GM19452 (cell line): Measurements from ENCODE around the gene CCDC80.
A peak's percentile ranks its signal among the peaks of the same experiment; 100 is the strongest.

ENCODE experiments used
- ATAC-seq: cut with Tn5 transposase; IDR thresholded peaks from one replicate; pipeline ENCODE4 v1.9.1; 2021; ENCODE audit not compliant: unreplicated experiment

CCDC80 gene

DNA sequence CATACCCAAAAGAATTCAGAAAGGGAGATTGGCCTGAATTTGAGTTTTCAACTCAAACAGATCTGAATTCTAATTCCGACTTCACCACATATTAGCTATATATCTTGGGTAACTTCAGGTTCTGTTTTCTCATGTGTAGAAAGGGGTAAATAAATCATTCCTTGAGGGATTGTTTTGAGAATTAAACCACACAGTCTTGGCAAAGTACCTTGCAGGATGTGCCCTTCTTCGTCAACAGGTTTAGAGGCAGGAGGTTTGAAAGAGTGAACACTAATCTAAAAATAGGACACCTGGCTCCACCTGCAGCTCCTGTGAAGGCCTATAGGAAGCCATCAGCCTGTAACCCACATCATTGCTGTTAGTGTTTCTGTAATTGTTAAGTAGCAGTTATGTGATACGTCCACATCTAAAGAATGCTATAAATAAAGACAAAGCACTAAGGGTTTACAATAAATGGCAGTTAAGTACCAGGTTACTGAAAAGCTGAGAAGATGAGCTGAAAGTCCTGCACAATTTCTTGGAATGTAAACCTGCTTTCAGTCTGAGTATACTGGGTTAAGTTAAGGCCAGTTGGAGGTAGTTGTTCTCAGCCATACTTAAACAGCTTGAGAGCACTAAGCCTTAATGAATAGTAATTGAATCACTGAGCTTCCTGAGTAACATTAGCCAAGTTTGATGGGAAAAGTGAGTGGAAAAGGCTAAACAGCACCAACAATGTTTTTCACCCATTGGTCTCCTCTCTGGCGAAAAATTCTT, 6.0 kb downstream of the CCDC80 start:
- no peak for ATAC-seq

DNA sequence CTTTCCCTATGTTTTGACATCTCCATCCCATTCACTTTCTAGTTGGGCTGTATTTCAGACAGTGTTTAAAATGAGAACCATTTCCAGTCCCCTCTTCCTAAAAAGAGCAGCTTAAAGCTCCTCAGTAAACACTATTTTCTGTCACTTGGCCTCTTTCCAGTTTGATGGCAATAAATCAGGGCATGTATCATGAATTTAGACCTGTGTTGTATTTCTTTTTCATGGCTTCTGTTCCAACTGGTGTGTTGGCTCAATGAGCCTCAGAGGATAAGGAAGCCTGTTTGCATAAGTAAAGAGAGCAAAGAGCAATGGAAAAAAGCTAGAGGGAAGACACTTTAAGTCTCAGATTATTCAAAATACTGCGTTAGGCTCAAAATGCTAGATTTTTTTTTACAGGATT, 7.2 kb downstream of the CCDC80 start:
- ATAC-seq: no peak

DNA sequence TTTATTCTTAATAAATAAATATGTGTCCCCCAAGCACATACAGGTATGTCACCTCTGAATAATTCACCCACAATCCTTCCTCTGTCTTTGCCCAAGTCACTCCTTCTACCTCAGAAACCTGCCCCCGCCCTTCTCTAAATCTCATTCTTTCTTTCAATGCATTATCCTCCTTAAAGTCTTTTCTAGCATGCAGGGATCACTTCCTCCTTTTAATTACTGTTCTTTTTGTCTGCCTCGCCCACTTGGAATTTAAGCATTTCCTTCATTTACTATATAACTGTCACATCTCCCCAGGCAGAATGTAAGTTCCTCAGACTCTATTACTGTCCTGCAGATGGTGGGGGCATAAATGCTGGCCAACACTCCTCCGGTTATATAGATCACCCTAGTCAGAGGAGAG, 7.8 kb downstream of the CCDC80 start:
- ATAC-seq: no peak

DNA sequence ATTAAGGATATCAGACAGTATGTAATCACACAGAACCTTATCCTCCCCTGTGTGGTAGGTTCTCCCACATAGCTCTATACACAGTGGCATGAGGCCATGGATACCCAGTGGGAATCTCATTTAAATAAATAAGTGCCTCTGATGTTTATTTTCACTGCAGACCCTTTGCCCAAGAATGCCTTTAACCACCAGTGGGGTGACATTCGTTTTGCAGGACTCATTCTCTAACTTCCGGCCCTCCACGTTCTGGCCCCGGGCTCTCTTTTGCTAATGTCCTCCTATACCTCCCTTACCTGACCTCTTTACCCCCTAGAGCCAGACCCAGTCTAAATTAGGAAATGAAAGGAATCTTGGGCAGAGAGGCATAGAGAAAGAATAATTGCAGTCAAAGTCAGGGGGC, 8.3 kb downstream of the CCDC80 start:
- ATAC-seq: no peak

DNA sequence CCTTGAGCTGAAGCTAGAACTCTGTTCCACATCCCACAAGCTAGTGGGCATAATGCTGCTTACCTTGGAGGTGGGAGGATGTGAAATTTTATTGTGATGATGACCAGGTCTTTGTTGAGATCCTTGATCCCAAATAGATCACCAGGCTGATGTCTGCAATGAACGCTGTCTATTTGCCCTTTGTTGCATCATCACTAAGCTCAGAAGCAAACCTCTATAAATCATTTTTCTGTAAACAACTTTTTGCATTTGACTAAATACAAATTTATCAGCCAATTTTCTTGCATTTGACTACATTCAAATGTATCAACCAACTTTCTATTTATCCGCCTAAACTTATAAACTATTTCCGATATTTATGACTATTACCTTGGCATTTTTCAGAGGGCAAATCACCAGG, 9.7 kb downstream of the CCDC80 start:
- no peak for ATAC-seq

DNA sequence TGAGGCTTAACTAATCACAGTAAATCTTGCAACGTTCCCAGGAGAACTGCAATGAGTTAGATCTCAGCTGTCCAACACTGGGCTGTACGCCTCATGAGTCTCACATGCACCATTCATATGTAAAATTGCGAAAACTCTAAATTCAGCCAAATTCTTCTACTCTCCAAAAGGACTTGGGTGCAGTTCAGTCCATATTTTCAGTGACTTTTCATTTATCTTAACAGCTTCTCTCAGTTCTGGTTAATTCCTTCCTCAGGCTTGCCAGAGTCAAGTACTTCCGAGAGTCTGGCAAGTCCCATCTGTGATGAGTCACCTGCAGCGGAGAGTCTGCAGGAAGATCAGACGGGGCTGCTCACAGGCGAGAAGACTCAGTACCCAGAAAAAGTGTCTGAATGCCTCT, 11.5 kb downstream of the CCDC80 start:
- ATAC-seq: no peak

DNA sequence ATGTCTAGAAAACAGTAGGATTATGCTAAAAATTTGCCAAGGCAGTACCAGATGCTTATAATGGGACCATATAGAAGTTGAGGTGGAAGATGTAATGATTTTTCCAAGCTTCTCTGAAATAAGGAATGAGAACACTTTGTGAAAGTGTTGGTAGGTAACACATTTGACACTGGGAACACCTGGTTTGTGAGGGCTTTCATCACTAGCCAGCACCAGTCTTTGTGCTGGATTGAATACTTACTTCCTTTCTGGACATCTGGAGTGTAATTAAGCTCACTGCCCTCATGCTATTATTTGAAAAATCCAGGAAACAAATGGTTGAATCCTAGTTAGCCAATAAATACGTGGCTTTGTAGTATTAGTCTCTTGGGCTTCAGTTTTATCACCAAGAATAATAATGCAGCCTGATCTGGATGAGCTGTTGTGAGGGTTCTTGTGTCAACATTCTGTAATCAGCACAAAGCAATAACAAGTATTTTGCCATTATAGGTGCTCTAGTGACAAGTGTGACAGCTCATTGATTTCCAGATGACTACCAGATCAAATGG, 12.9 kb downstream of the CCDC80 start:
- ATAC-seq: no peak

DNA sequence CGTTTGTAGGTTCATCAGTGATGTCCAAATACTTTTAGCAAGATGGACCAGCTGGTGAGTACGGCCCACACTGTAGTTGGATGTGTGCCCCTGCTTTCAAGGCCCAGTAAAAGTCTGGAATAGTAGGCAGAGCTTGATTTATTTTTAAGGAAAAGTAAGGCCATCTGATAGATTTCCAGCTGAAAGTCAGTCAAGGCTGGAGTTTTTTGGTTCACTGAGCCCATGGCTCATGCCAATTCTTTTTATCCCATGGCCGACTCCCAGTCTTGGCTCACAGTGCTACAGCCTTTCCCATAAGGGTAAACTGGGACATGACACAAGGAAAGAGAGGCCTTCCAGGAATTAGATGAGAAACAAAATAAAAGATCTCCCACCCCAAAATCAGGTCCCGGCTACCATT, 13.5 kb downstream of the CCDC80 start:
- no peak for ATAC-seq

DNA sequence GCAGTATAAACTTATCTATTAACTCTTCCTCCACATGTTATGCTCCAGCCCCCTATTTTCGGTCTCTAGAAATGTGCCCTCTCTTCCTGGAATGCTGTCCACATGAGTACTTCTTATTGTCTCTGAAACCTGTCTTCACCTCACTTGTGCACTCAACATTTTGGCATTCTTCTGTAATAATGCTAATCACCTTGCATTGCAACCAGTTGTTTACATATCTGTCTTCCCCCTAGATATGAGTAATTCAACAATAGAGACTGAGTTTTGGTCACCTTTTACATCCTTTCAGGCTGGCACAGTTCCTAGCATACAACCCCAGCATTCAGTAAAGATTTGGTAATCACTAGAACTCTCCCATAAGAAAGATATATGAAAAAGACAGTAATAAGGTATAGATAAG, 17.2 kb downstream of the CCDC80 start:
- ATAC-seq: no peak

DNA sequence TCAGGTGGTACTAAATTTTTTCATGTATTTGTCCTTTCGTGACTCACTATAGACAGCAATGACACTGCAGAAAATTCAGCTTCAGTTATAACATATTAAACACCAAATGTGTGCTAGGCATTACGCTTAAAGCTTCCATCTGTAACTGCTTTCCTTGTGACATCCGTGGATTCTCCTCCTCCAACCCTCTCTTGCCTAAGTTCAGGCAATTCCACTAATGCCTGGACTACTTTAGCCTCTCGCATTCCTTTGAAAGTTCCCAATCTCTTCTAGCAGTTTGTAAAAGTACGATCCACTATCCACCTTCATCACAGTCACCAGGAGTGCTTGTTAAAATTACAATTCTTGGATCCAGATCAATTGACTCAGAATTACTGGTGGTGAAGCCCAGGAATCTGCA, 17.7 kb downstream of the CCDC80 start:
- no peak for ATAC-seq

DNA sequence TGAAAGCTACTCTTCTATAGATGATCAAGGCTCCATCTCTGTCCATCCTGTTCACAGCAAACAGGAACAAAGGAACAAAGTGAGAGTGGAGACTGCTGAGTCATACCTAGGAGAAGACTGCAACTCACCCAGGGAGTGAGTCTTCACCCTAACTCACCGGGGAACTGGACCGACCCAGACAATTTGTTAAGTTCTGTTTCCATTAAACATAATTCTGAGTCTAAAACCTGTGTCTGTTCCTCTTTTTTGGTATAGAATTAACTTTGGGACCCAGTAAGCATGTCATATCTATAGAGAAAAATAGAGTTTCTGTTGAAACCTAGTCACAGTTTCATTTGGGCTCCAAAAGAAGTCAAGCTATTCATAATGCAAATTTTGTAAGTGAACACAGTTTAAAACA, 21.6 kb downstream of the CCDC80 start:
- peak; percentile 72 for ATAC-seq

DNA sequence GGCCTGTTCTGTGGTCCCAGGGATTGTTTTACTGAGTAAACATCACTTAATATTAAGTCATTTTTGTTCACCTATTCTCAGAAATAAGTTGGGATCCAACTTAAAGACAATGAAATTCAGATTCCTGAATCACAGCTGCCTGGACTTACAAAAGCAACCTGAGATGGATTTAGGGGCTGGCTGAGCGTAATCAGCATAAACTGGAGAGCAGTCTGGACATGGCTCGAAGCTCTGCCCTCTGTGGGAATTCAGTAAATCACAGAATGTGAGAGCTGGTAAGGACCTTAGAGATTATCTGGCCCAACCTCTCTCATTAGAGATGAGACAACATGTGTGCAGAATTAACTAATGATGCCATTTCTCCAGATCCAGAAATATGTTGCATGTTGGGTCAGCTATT, 23.7 kb downstream of the CCDC80 start:
- no peak for ATAC-seq

DNA sequence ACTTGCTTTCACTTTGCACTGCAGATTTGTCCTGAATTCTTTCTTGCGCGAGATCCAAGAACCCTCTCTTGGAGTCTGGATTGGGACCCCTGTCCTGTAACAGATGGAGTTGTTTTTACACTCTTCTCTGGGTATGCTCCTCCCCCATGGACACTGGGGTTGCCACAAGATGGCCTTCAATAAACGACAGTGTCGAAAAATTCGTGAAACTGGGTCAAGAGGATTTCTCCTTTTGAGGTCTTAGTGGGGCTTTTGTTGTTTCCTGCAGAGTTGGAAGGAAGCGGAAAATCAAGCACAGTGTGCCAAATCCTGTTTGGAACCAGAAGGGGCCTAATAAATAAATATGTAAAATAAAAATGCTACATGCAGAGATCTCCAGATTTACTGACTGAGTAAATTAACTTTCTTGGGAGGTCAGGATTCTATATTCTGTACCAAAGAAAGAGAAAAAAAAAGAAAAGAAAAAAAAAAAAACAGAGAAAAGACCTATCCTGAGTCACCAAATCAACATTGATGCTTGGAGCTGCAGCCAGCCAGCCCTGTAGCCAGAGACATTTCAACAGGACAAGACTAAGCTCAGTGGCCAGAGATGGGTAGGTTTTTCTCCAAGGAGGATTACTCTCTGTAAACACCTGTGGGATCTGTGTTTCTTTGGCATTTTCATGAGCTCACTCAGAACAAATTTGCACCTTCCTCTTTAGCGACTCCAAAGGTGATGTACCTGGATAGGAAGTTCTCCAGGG, 24.8 kb downstream of the CCDC80 start:
- no peak for ATAC-seq

DNA sequence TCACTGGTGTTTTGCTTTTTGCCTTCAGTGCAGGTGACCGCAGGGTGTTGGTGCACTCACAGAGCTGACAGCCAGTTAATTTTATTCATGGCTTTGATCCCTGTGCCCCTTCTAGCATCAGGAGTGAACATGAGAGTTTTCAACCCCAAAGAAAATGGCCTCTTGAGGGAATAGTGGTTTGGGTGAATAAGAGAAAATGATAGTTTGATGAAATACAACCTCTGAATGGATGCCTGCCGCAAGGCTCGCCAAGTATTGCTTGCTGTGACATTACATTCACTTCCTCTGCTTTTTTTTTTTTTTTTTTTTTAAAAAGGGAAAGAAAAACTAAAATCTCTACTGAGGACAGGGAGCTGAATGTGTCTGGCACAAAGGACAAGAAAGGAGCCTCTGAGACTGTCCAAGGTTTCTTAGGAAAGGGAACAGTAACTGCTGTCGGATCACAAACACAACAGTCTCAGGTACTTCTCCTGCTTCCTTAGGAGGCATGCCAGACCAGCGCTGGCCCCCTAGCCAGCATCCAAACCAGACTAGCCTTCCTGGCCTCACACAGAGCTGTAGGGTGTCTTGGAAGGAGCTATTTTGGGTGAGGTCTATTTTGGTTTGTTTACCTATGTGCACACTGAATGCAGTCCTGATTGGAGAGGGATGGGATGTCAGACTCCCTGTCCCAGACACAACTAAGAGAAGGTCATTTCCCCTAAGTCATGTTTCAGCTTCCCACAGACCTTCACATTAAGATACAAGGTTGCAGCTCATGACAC, 29.0 kb downstream of the CCDC80 start:
- ATAC-seq: no peak

DNA sequence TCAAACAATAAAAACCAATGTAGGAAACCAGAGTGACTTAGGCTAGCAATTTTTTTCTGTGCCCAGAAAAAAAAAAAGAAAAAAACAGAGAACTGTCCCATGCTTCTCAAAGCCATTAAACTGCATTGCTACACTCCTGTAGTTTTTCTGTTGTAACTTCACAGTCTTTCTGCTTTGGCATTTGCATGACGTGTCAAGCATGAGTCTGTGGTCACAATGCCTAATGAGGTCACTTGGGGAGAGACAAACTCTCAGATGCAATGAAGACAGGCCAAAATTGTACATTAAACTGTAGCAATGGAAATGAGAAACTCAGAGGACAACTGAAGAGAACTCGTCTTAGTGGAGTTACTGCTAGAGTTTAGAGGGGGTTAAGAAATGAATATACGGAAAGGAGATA, 30.8 kb downstream of the CCDC80 start:
- no peak for ATAC-seq

DNA sequence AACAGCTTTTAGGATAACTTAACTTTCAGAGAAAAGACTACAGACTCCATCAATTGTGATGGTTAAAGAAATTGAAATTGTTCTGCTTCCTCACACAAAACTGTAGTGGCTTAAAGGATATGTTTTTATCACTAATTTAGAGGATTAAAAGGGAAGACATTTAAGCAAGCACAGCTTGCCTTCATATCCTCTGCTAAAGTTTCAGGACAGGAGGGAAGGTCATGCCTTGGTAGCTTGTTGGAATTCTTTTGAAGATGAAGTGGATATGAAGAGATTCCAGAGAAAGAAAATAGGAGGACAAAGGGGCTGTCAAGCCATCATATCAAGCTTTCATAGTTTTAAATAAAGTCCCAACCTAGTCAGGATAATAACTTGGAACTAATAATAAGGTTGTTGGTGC, 33.1 kb downstream of the CCDC80 start:
- no peak for ATAC-seq

DNA sequence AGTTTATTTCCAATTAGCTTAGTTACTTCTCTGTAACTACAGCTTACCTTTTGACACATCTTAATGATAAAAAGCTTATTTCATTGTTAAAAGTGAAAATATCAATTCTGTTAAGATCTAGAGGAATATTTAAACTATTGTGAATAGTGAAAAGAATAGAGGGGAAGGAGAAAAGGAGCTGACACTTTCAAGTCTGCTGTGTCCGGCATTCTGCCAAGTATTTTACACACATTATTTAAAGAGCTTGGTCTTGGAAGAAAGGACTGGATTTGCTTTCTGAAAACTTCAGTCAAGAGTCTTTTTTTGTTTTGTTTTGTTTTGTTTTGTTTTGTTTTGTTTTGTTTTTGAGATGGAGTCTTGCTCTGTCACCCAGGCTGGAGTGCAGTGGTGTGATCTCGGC, 34.8 kb downstream of the CCDC80 start:
- no peak for ATAC-seq

DNA sequence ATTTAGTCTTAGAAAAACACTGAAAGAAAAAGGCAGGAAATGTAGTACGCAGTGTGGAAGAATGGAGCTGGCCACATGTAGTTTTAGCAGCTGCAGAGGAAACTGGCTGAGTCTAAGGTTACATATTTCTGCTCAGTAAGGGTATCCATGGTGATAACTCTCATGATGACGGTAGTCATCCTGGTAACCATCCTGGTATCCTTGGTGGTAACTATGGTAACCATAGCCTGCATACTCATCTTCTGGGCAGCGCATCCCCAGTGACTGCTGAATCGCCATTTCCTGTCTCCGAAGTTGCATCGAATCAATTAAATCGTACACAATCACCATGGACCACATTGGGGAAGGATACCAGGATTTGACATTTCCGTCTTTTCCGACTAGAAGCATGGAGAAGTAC, 35.7 kb downstream of the CCDC80 start:
- ATAC-seq: no peak

DNA sequence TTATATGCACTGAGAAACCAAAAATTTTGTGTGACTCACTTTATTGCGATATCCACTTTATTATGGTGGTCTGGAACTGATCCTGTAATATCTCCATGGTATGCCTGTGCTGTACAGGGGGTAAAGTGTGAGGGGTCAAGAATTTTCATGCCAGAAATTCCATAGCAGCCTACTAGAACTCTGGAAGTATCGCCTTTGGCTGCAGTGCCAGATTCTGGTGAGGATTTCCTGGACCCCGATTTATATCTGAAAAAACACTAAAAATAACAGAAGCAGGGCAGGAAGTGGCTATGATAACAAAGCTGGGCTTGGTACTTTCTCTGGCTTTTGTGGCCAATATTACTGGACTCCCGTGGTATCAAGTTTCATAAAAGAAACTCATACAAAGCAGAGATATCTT, 36.4 kb downstream of the CCDC80 start:
- no peak for ATAC-seq

DNA sequence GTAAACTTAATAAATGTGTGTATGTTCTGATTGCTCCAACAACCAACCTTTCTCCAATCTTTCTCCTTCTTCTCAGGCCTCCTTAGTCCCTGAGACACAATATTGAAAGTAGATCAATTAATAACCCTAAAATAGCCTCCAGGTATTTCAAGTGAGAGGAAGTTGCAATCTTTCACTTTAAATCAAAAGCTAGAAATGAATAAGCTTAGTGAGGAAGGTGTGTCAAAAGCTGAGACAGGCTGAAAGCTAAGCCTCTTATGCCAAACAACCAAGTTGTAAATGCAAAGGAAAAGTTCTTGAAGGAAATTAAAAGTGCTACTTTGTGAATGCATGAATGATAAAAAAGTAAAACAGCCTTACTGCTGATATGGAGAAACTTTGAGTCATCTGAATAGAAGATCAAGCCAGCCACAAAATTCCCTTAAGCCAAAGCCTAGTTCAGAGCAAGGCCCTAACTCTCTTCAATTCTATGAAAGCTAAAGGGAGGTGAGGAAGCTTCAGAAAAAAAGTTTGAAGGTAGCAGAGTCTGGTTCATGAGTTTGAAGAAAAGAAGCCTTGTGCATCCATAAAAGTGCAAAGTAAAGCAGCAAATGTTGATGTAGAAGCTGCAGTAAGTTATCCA, 38.6 kb downstream of the CCDC80 start:
- ATAC-seq: peak; percentile 93

DNA sequence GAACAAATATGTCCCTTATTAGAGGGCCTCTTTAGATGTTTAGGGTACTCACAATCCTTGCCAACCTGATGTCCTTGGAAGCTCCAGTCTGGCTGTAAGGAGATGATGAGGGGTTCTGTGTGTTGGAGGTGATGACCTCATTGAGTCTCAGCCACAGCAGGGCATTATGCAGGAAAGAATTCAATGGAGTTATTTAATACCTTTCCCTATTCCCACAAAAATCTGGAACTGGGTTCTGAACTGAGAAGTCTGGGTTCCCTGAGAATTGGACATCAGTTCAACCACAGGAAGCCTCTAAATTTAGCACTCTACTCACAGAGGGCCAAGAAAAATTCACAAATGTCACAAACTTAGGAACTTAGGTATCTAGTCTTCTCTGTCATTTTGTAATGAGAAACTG, 42.2 kb downstream of the CCDC80 start:
- no peak for ATAC-seq
